Stimulated activated CD8-positive, alpha-beta memory T cell treated with anti-CD3 and anti-CD28 coated beads, Interleukin-7, amount 100 ng/mL, for 48 hours (primary cell): ENCODE measurements around the gene FAM78A.

ENCODE experiments used
- DNase-seq, 2 donors: peaks; one replicate each; pipeline ENCODE4 v3.0.0-alpha.2; 2020; ENCODE audit warnings: low read depth in 1 of 2; ENCODE audit errors: extremely low read depth in 1 of 2

FAM78A gene

DNA sequence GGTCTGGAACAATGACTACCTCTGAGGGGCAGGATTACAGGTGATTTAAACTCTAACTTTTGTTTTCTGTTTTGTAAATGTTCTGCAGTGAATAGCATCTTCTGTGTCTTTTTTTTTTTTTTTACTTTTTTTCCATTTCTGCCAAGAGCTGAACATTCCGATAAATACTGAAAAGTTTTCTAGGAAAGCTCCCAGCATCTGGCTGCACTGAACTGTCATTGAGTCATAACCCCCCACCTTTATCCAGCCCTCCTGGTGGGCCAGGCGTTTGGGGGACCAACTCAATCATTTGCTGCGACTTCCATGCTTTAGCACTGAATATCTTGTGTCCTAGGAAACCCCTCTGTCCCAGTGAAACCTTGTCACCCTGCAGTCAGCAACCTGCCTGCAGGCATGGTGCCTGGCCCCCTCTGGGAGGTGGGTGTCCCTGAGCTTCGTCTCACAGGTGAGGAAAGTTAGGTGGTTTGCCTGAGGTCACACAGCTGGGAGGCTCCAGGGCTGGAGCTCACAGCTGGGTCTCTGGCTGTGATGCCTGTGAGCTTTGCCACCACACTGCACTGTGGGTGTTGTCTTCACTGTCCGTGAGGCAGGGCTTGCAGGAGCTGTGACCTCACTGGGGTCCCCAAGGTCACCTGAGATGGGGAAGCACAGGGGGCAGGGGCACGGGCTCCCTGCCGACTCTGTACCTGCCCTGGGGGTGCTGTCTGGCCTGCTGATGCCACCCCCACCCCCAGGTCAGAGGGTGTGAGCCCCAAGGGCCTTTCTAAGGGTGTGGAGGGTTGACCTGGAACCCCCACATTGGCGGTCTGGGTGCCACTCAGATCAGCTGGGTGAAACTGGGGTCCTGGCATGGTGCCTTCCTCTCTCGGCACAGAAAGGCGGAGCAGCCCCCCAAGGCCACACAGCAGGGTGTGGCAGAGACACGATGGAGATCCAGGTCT is 27.3 kb upstream of the FAM78A start:
- no peak for DNase-seq

DNA sequence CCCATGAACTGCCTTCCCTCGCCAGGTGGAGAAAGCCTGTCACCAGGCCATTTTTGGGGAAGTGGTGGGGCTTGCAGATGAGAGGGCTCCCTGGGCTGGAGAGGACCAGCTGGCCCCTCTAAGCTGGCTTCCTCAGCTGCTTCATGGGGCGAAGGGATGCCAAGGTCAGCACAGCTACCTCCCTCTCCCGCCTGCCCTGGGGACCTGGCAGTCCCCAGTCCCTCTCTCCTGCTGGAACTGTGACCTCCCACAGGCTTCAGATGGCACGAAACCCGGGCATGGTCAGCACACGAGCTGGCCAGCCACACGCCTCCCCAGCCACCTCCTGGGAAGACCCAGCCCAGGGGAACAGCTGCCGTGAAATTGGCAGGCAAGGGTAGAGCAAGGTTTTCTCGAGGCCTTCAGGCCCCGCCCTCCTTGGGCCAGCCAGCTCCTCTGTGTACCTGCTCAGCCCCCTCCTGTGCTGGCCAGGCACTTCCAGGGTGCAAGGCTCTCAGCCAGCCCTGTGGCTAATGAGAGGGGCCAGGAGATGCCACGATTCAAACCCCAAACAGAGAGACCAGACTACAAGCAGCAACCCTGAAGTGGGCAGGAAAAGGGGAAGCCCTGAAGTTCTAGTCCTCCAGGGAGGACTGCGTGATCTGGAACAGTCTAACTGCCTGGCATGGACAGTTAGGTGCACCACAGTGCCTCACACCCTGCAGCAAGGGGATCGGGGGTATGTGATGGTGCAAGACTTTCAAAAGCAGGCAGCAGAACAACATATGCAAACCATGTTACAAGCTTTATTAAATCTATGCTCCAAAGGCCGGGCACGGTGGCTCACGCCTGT is 26.1 kb upstream of the FAM78A start:
- no peak for DNase-seq

- DNase-seq, result no peak
Measured at GRCh38 chr9:131300444-131300843, 24.1 kb upstream of the FAM78A start.

- no peak for DNase-seq
Measured at GRCh38 chr9:131299961-131300347, 23.6 kb upstream of the FAM78A start.

DNA sequence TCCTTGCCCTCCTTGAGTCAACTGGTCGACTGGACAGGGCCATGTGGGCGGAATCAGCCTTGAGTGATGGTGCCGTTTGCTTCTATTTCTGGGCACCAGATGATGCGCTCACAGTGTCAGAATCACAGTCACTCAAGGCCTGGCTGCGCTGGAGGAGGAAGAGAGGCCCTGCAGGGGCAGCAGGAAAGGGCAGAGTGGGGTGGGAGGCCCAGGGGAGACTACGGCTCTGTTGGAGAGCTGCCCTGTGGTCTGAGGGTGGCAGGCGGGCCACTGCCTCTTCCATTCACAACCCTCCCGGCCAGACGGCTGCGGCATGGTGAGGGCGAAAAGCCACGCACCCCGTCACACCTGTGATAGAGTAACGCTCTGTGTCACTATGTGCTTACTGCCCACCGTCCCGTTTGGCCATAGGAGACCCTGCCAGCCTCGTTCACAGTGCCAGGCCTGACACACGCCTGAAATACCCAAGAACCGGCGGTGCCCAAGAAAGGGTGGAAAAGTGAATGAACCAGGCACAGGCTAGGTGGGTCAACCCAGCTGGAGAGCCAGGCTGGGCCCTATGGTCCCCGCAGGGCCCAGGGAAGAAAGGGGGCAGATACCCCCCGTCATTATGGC is 23.1 kb upstream of the FAM78A start:
- DNase-seq, result no peak

GRCh38 chr9:131298816-131299215 is 22.5 kb upstream of the FAM78A start:
- DNase-seq, result no peak

DNA sequence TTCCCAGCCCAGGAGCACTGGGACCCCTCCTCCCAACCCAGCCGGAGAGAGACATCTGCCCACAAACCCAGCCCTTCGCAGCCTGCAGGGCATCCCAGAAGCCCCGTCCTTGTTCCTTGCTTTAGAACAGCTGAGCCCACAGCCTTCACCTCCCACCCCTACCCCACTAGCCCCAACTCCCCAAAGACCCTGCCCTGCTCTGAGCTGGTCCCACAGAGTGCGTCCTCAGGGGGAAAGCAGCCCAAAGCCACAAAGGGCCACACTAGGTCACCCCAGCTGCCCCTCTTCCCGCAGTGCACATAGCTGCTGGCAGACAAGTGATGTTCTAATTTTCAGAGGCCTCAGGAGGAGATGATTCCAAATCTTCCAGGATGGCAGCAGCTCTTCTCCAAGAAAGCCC is 22.0 kb upstream of the FAM78A start:
- DNase-seq, result no peak

- DNase-seq, result no peak
Measured at GRCh38 chr9:131297903-131298302, 21.6 kb upstream of the FAM78A start.

- DNase-seq, result no peak
Measured at GRCh38 chr9:131296906-131297500, 20.7 kb upstream of the FAM78A start.

DNA sequence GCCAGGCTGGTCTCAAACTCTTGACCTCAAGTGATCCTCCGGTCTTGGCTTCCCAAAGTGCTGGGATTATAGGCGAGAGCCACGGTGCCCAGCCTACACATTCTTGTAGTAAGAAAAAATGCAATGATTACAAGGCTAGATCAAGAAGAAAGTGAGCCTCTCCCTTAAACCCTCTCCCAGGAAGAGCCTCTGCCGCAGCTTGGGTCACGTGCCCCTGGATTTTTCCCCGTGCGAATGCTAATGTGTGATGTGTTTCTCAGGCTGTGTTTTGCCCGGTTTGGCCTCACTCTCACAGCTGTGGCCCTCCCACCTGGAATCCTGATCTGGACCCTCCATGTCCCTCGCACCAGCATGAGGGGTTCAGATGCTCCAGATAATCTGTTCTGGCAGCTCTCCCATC is 20.1 kb upstream of the FAM78A start:
- no peak for DNase-seq

DNA sequence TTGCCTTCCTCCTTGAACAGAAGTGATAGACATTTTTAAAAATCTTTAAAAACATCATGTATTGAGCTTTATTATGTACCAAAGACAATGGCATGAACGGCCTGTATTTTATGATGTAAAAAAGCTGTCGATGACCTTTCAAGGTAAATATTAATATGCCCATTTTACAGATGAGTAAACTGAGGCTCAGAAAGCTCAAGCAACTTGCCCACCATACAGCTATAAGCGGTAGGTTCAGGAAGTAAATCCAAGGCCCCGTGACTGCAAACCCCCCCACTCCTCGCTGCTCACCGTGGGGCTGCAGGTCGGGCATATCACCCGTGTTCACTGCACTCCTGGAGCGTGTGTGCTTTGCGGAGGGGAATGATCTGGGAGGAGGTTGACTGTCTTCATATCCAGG is 16.6 kb upstream of the FAM78A start:
- no peak for DNase-seq

DNA sequence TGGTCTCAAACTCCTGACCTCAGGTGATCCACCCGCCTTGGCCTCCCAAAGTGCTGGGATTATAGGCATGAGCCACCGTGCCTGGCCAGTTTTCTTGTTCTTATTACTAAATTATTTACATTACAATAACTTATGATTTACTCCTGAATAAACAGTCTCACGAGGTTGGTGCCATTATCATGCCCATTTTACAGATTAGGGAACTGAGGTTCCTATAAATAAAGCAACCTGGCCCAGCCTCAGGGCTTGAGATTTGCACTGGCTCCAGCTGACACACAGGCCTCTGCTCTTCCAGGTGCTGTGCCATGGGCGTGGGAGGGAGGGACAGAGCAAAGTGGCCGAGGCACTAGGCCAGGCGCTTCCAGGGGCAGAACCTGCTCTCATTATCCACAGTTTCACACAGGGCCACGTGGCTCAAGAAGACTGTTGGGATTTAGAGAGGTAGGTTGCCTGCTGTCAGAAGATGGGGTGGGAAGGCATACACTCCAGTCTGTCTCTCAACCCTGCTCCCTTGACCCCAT is 15.5 kb upstream of the FAM78A start:
- no peak for DNase-seq

DNA sequence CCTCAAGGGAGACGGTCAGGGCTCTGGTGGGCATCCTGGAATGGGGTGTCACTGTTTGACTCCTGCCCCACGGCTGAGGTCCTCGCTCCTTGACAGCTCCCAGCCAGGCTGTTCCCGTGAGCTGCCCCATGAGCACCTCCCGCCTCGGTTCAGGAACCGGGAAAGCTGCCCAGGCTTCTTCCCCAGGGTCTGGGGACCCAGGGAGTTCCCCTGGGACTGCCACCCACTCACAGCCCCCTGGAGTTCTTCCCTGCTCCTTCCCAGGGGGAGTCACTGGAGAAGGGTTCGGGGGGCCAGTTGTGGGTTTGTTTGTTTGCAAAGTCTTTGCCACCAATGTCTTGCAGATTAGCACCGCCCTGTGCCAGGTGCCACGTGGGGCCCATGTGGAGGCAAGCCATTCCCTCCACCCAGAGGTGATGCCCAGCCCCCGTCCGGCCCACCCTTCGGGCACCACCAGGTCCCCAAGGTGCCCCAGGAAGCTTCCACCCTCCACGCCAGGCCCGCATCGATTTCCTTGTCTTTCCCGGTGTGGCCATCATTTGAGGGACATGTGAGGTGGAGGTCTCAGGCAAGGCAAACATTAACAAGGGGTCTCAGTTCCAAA is 14.6 kb upstream of the FAM78A start:
- no peak for DNase-seq

DNA sequence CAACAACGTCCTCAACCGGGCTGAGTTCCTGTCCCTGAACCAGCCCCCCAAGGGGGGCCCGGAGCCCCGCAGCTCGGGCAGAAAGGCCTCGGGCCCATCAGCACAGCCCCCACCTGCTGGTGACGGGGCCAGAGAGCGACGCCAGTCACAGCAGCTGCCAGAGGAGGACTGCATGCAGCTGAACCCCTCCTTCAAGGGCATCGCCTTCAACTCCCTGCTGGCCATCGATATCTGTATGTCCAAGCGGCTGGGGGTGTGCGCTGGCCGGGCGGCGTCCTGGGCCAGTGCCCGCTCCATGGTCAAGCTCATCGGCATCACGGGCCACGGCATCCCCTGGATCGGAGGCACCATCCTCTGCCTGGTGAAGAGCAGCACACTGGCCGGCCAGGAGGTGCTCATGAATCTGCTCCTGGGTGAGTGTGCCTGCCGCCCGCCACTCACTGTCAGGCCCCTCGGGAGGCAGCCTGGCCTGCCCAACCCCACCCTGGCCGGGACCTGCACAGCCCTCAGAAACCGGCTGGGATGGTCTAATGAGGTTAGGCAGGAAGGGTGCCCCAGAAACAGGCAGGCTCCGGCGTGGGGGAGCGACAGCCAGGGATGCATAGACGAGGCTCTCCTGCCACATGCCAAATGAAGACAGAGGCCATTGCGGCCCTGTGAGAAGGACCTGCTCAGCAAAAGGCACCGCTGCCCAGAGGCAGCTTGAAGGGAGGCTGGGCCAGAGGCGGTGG is 13.9 kb upstream of the FAM78A start:
- no peak for DNase-seq

DNA sequence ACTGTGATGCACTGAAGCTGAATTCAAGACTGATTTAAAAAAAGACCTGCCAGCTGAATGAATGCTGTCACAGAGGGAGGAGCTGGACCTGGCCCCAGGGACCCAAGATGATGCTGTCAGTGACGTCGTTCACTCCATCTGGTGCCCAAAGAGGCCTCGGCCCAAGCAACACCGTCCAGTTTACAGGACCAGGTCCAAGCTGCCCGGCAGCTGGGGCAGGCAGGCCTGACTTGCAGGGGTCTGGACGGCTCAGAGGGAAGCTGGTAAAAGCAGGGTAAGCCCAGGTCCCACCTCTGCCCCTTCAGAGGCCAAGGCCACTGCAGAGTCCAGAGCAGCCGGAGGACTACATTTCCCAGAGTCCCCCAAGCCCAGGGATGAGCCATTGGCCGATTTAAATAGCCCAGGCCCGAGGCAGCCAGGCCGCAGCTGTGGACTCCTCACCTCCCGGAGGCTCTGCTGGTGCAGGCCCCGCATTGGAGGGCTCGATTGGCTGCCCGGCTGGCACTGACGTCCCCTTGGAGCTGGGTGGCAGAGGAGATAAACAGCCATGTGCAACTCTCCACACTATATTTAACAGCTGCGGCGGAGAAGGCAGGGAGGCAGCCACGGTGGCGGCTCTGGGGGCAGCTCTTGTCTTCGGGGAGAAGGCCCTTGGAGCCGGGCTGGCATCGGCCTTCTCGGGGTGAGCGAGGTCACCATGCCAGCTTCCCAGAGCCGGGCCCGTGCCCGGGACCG is 13.2 kb upstream of the FAM78A start, which contains the start of gene PLPP7:
TSS of gene PLPP7 (plus strand) at position 423 of the 735 bp plus-strand sequence. CDS start at position 698, 275 bp downstream.
- DNase-seq, result no peak

GRCh38 chr9:131288217-131288616 is 11.9 kb upstream of the FAM78A start:
- DNase-seq, result no peak

- DNase-seq, result no peak
Measured at GRCh38 chr9:131287359-131287758, 11.0 kb upstream of the FAM78A start.

DNA sequence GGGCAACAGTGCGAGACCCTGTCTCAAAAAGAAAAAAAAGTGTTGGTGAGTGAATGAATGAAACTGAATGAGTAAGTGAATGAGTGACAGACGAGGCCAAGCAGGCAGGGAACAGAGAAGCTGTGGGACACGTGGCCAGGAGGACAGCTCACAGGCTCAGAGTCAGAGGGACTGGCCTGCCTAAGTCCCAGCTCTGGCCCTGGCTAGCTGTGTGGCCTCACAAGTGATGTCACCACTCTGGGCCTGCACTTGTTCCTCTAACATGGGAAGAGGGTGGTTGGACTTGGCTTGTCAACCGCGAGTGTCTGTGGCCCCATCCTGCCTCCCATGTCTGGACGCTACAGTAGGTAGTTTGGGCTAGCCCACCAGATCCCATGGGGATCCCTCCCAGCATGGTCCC is 8.5 kb upstream of the FAM78A start:
- DNase-seq, result no peak
